Measurements from ENCODE around the gene CDH9.

- TF ChIP-seq CTCF (IDR thresholded peaks at IDR 0.05), result no peak
- TF ChIP-seq POLR2A (IDR thresholded peaks at IDR 0.05), result no peak
- TF ChIP-seq POLR2AphosphoS5 (IDR thresholded peaks at IDR 0.05), result no peak
Measured at GRCh38 chr5:27038476-27038875, at the start of gene CDH9.
